ENCODE results near the gene SMARCA1. TPM values are rescaled to one million over a fixed set of nuclear protein-coding genes. Genes with fewer than 3 reads are reported as not detected.
A peak's percentile ranks its signal among the peaks of the same experiment; 100 is the strongest.

SMARCA1 gene
- total and polyA plus RNA-seq, 2 experiments from 2014 or later: 30.1 to 51.8 TPM

- TF ChIP-seq, protein P1, sequence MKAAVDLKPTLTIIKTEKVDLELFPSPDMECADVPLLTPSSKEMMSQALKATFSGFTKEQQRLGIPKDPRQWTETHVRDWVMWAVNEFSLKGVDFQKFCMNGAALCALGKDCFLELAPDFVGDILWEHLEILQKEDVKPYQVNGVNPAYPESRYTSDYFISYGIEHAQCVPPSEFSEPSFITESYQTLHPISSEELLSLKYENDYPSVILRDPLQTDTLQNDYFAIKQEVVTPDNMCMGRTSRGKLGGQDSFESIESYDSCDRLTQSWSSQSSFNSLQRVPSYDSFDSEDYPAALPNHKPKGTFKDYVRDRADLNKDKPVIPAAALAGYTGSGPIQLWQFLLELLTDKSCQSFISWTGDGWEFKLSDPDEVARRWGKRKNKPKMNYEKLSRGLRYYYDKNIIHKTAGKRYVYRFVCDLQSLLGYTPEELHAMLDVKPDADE (IDR thresholded peaks at IDR 0.05): no peak
- no peak for TF ChIP-seq ZNF114 (CRISPR knock-in tag; IDR thresholded peaks at IDR 0.05)
These were observed 51.2 kb downstream of the SMARCA1 start (continued) for GRCh38 chrX:129472116-129472515.

GRCh38 chrX:129462707-129463106 lies 60.6 kb downstream of the SMARCA1 start:
- H3K4me2 ChIP-seq: no peak overlapping the region
- no peaks in the 10 kb centered on the region for H3K9me3 Mint-ChIP-seq
- peaks cover 8% of the 10 kb centered on the region; the same call in 1 of the 2 replicates for H3K36me3 ChIP-seq (ENCODE audit: insufficient read depth)
- H3K9me2 ChIP-seq (ENCODE audit: insufficient read depth): no peaks in the 10 kb centered on the region
- DNase-seq (ENCODE audit: low spot score): no peak
- H2AFZ ChIP-seq: no peak overlapping the region
- no peak overlapping the region for H3K27ac ChIP-seq (ENCODE audit: low read depth)
- H4K20me1 ChIP-seq (replicated peaks; ENCODE audit: insufficient read depth): no peaks in the 10 kb centered on the region
- H3K4me1 Mint-ChIP-seq: no peaks in the 10 kb centered on the region
- no peak overlapping the region for H3K4me3 Mint-ChIP-seq
- peak in 1 of 2 experiments; percentile 16; a peak in 1 of 4 replicates for TF ChIP-seq CTCF (conservative IDR thresholded peaks at IDR 0.05; ENCODE audit: low read depth in 2 of 2)
- TF ChIP-seq, protein P1 (IDR thresholded peaks at IDR 0.05): no peak
- H3F3A ChIP-seq (replicated peaks; ENCODE audit: low read depth): no peaks in the 10 kb centered on the region
- peaks cover 37% of the 10 kb centered on the region; the same call in 2 of the 3 replicates for H3K36me3 Mint-ChIP-seq (ENCODE audit: low read depth)
- no peak for ATAC-seq
- H3K27me3 ChIP-seq (ENCODE audit: insufficient read depth): no peaks in the 10 kb centered on the region
- H3K4me3 ChIP-seq: no peak overlapping the region
- no peaks in the 10 kb centered on the region for H3K79me2 ChIP-seq (replicated peaks; ENCODE audit: insufficient read depth)
- no peaks in the 10 kb centered on the region for H3K4me1 ChIP-seq (ENCODE audit: insufficient read depth)
- no peaks in the 10 kb centered on the region for H3K27me3 Mint-ChIP-seq (ENCODE audit: insufficient read depth, low read depth, poor library complexity)
- no peak overlapping the region for H3K27ac Mint-ChIP-seq

GRCh38 chrX:129461801-129462456 lies 61.4 kb downstream of the SMARCA1 start:
- Mint-ChIP-seq H3K36me3 (ENCODE audit: low read depth) (peaks cover 40% of the 10 kb centered on the region; the same call in 2 of the 3 replicates), H3K27me3 (ENCODE audit: insufficient read depth, low read depth, poor library complexity) (no peaks in the 10 kb centered on the region), H3K4me3 (no peak overlapping the region), H3K27ac (no peak overlapping the region), H3K4me1 (no peaks in the 10 kb centered on the region), H3K9me3 (no peaks in the 10 kb centered on the region)
- no peaks in the 10 kb centered on the region for H3K79me2 ChIP-seq (replicated peaks; ENCODE audit: insufficient read depth)
- H3K27ac ChIP-seq (ENCODE audit: low read depth): no peak overlapping the region
- H3K4me3 ChIP-seq: no peak overlapping the region
- H3K27me3 ChIP-seq (ENCODE audit: insufficient read depth): no peaks in the 10 kb centered on the region
- ATAC-seq (no peak), DNase-seq (ENCODE audit: low spot score) (no peak)
- no peaks in the 10 kb centered on the region for H3K4me1 ChIP-seq (ENCODE audit: insufficient read depth)
- H3K9me2 ChIP-seq (ENCODE audit: insufficient read depth): no peaks in the 10 kb centered on the region
- peaks cover 8% of the 10 kb centered on the region; the same call in 1 of the 2 replicates for H3K36me3 ChIP-seq (ENCODE audit: insufficient read depth)
- no peak overlapping the region for H2AFZ ChIP-seq
- no peaks in the 10 kb centered on the region for H3F3A ChIP-seq (replicated peaks; ENCODE audit: low read depth)
- no peaks in the 10 kb centered on the region for H4K20me1 ChIP-seq (replicated peaks; ENCODE audit: insufficient read depth)
- H3K4me2 ChIP-seq: no peak overlapping the region
- TF ChIP-seq, protein P1 (IDR thresholded peaks at IDR 0.05): no peak
- TF ChIP-seq EZH2phosphoT487 (IDR thresholded peaks at IDR 0.05; ENCODE audit: unreplicated experiment) (no peak), ZNF114 (CRISPR knock-in tag; IDR thresholded peaks at IDR 0.05) (no peak), STAT1 (IDR thresholded peaks at IDR 0.05; ENCODE audit: unreplicated experiment) (no peak), ZNF462 (CRISPR knock-in tag; IDR thresholded peaks at IDR 0.05) (no peak)
